ENCODE data around the gene ESR2. TPM values are rescaled to one million over a fixed set of nuclear protein-coding genes. Genes with fewer than 3 reads are reported as not detected.
"Not testable (repeated sequence)": the region's sequence is repeated elsewhere in the genome, so short reads cannot be mapped to it uniquely, and the experiment has no call there.

ESR2 gene
- total RNA-seq, 2 experiments from 2014 or later: 0.17 to 0.45 TPM

- Mint-ChIP-seq H3K9me3 (no peaks in the 10 kb centered on the region), H3K36me3 (peaks cover 20% of the 10 kb centered on the region), H3K4me1 (ENCODE audit: low read depth) (peaks cover 3% of the 10 kb centered on the region), H3K27me3 (no peaks in the 10 kb centered on the region), H3K27ac (no peak overlapping the region), H3K4me3 (no peak overlapping the region)
- intact Hi-C loops (cut with micrococcal nuclease): loop anchor here (10.0 kb wide), 1 partner anchor 233 kb away; the partner anchor contains the start of gene ESR2
- CTCF ChIA-PET: interaction anchor here (0.6 to 1.2 kb wide), 2 partner anchors 242 to 329 kb away, joined by 3 to 4 read pairs; no protein-coding TSS in a partner anchor
- no peak for DNase-seq
- POLR2A ChIA-PET: no interaction called here
Measured at GRCh38 chr14:64061706-64062105, 232.5 kb downstream of the ESR2 start.

- no peak overlapping the region for H3K4me3 Mint-ChIP-seq
- intact Hi-C loops (cut with micrococcal nuclease): loop anchor here (10.0 kb wide), 1 partner anchor 234 kb away; the partner anchor contains the start of gene ESR2
- DNase-seq: no peak
- no peaks in the 10 kb centered on the region for H3K9me3 Mint-ChIP-seq
- peaks cover 3% of the 10 kb centered on the region for H3K4me1 Mint-ChIP-seq (ENCODE audit: low read depth)
- POLR2A ChIA-PET: no interaction called here
- no peaks in the 10 kb centered on the region for H3K27me3 Mint-ChIP-seq
- CTCF ChIA-PET: interaction anchor here (0.6 to 0.9 kb wide), 2 partner anchors 69 to 328 kb away, joined by 3 read pairs; no protein-coding TSS in a partner anchor
- H3K27ac Mint-ChIP-seq: no peak overlapping the region
- H3K36me3 Mint-ChIP-seq: peaks cover 18% of the 10 kb centered on the region
Measured at GRCh38 chr14:64061115-64061514, 233.1 kb downstream of the ESR2 start.

GRCh38 chr14:64060648-64061096 is 233.5 kb downstream of the ESR2 start:
- Mint-ChIP-seq H3K4me3 (no peak overlapping the region), H3K27me3 (no peaks in the 10 kb centered on the region), H3K9me3 (no peaks in the 10 kb centered on the region), H3K27ac (no peak overlapping the region), H3K36me3 (peaks cover 21% of the 10 kb centered on the region), H3K4me1 (ENCODE audit: low read depth) (peaks cover 3% of the 10 kb centered on the region)
- CTCF ChIA-PET: interaction anchor here (0.9 kb wide), 1 partner anchor 69 kb away, joined by 3 read pairs; no protein-coding TSS in a partner anchor
- intact Hi-C loops (cut with micrococcal nuclease): loop anchor here (10.0 kb wide), 1 partner anchor 234 kb away; the partner anchor contains the start of gene ESR2
- peak; percentile 31 for DNase-seq
- POLR2A ChIA-PET: no interaction called here

GRCh38 chr14:64060199-64060545 is 234.0 kb downstream of the ESR2 start:
- Mint-ChIP-seq H3K27me3 (no peaks in the 10 kb centered on the region), H3K27ac (no peak overlapping the region), H3K36me3 (peaks cover 21% of the 10 kb centered on the region), H3K4me3 (no peak overlapping the region), H3K9me3 (no peaks in the 10 kb centered on the region), H3K4me1 (ENCODE audit: low read depth) (peaks cover 3% of the 10 kb centered on the region)
- intact Hi-C loops (cut with micrococcal nuclease): loop anchor here (10.0 kb wide), 1 partner anchor 235 kb away; the partner anchor contains the start of gene ESR2
- ChIA-PET POLR2A (no interaction called here), CTCF (interaction anchor here (0.6 to 1.2 kb wide), 3 partner anchors 68 to 262 kb away, joined by 3 to 5 read pairs (median 3); no protein-coding TSS in a partner anchor)
- DNase-seq: no peak

- Mint-ChIP-seq H3K4me3 (no peak overlapping the region), H3K27me3 (no peaks in the 10 kb centered on the region), H3K36me3 (peaks cover 21% of the 10 kb centered on the region), H3K27ac (no peak overlapping the region), H3K9me3 (no peaks in the 10 kb centered on the region), H3K4me1 (ENCODE audit: low read depth) (peaks cover 3% of the 10 kb centered on the region)
- DNase-seq: no peak
- ChIA-PET CTCF (interaction anchor here (0.6 to 1.2 kb wide), 2 partner anchors 244 to 263 kb away, joined by 3 to 5 read pairs; no protein-coding TSS in a partner anchor), POLR2A (no interaction called here)
- intact Hi-C loops (cut with micrococcal nuclease): loop anchor here (10.0 kb wide), 1 partner anchor 235 kb away; the partner anchor contains the start of gene ESR2
Measured at GRCh38 chr14:64059454-64060198, 234.5 kb downstream of the ESR2 start.

- Mint-ChIP-seq H3K9me3 (no peaks in the 10 kb centered on the region), H3K36me3 (peaks cover 37% of the 10 kb centered on the region), H3K4me3 (no peak overlapping the region), H3K27me3 (no peaks in the 10 kb centered on the region), H3K4me1 (ENCODE audit: low read depth) (peaks cover 4% of the 10 kb centered on the region), H3K27ac (no peak overlapping the region)
- POLR2A ChIA-PET: interaction anchor here (1.0 kb wide), 1 partner anchor 323 kb away, joined by 3 read pairs; no protein-coding TSS in a partner anchor
- intact Hi-C loops (cut with micrococcal nuclease): no loop called here
- CTCF ChIA-PET: interaction anchor here (1.8 kb wide), 1 partner anchor 250 kb away, joined by 8 read pairs; no protein-coding TSS in a partner anchor
- DNase-seq: no peak
Measured at GRCh38 chr14:64053694-64054669, 240.2 kb downstream of the ESR2 start.

- Mint-ChIP-seq H3K4me3 (no peak overlapping the region), H3K27ac (no peak overlapping the region), H3K36me3 (peaks cover 33% of the 10 kb centered on the region), H3K4me1 (ENCODE audit: low read depth) (peaks cover 4% of the 10 kb centered on the region), H3K9me3 (no peaks in the 10 kb centered on the region), H3K27me3 (no peaks in the 10 kb centered on the region)
- ChIA-PET CTCF (no interaction called here), POLR2A (no interaction called here)
- intact Hi-C loops (cut with micrococcal nuclease): no loop called here
- no peak for DNase-seq
Measured at GRCh38 chr14:64049616-64050381, 244.4 kb downstream of the ESR2 start.

- CTCF ChIA-PET: no interaction called here
- Mint-ChIP-seq H3K4me3 (no peak overlapping the region), H3K9me3 (peaks cover 9% of the 10 kb centered on the region), H3K27me3 (no peaks in the 10 kb centered on the region), H3K4me1 (ENCODE audit: low read depth) (no peaks in the 10 kb centered on the region), H3K27ac (no peak overlapping the region), H3K36me3 (peaks cover 34% of the 10 kb centered on the region)
- DNase-seq: no peak
- POLR2A ChIA-PET: no interaction called here
- intact Hi-C loops (cut with micrococcal nuclease): no loop called here
Measured at GRCh38 chr14:64045091-64045490, 249.1 kb downstream of the ESR2 start.

- H3K36me3 Mint-ChIP-seq: peaks cover 31% of the 10 kb centered on the region
Measured at GRCh38 chr14:64043296-64043695, 250.9 kb downstream of the ESR2 start.

GRCh38 chr14:64040044-64040443 is 254.1 kb downstream of the ESR2 start:
- H3K9me3 Mint-ChIP-seq: peaks cover 9% of the 10 kb centered on the region
- H3K27ac Mint-ChIP-seq: no peak overlapping the region
- POLR2A ChIA-PET: no interaction called here
- peaks cover 32% of the 10 kb centered on the region for H3K36me3 Mint-ChIP-seq
- no peak overlapping the region for H3K4me3 Mint-ChIP-seq
- CTCF ChIA-PET: no interaction called here
- peaks cover 2% of the 10 kb centered on the region for H3K4me1 Mint-ChIP-seq (ENCODE audit: low read depth)
- H3K27me3 Mint-ChIP-seq: no peaks in the 10 kb centered on the region
- no peak for DNase-seq
- intact Hi-C loops (cut with micrococcal nuclease): no loop called here

More at GRCh38 chr14:64043296-64043695, 250.9 kb downstream of the ESR2 start:
- H3K27me3 Mint-ChIP-seq; H3K4me3 Mint-ChIP-seq; H3K4me1 Mint-ChIP-seq (ENCODE audit: low read depth); H3K27ac Mint-ChIP-seq; POLR2A ChIA-PET; DNase-seq; intact Hi-C loops (cut with micrococcal nuclease); H3K9me3 Mint-ChIP-seq; CTCF ChIA-PET: not testable (repeated sequence)

GRCh38 chr14:64038841-64039542 is 255.2 kb downstream of the ESR2 start:
- CTCF ChIA-PET: interaction anchor here (0.5 kb wide), 1 partner anchor 265 kb away, joined by 3 read pairs; no protein-coding TSS in a partner anchor

More at GRCh38 chr14:64038841-64039542, 255.2 kb downstream of the ESR2 start:
- H3K4me1 Mint-ChIP-seq (ENCODE audit: low read depth): peaks cover 2% of the 10 kb centered on the region
- no peaks in the 10 kb centered on the region for H3K27me3 Mint-ChIP-seq
- POLR2A ChIA-PET: no interaction called here
- H3K9me3 Mint-ChIP-seq: peaks cover 9% of the 10 kb centered on the region
- DNase-seq: no peak
- H3K27ac Mint-ChIP-seq: no peak overlapping the region
- no peak overlapping the region for H3K4me3 Mint-ChIP-seq
- peaks cover 28% of the 10 kb centered on the region for H3K36me3 Mint-ChIP-seq
- intact Hi-C loops (cut with micrococcal nuclease): no loop called here

Measured in activated CD4-positive, alpha-beta memory T cell treated with anti-CD3 and anti-CD28 coated beads for 36 hours (primary cell).